Astrocyte (in vitro differentiated cells and primary cell): ENCODE measurements around the gene VAMP7. TPM values are rescaled to one million over a fixed set of nuclear protein-coding genes. Genes with fewer than 3 reads are reported as not detected.
"Not testable (repeated sequence)": the region's sequence is repeated elsewhere in the genome, so short reads cannot be mapped to it uniquely, and the experiment has no call there.

Experiments used
- DNase-seq: peaks from one replicate; pipeline ENCODE4 v3.0.0-alpha.2; 2010; ENCODE audit warnings: low read depth
- FAIRE-seq: peaks from 2 replicates; lab custom pipeline; 2011; peaks lifted over from hg19 to GRCh38; lab: Jason Lieb, UNC
- H2AFZ ChIP-seq: 2 replicates; pipeline ENCODE4 v1.6.0; 2012; ENCODE audit warnings: low read depth, low read length, inconsistent platforms
- H3K27ac ChIP-seq: 2 replicates; pipeline ENCODE4 v1.5.1; 2011; ENCODE audit warnings: low read depth, low read length, inconsistent platforms
- H3K27me3 ChIP-seq: 2 replicates; pipeline ENCODE4 v1.6.0; 2011; ENCODE audit warnings: low read length, inconsistent platforms; ENCODE audit not compliant: insufficient read depth
- H3K36me3 ChIP-seq: 2 replicates; pipeline ENCODE4 v1.5.1; 2011; ENCODE audit warnings: low read length, inconsistent platforms; ENCODE audit not compliant: insufficient read depth
- H3K4me1 ChIP-seq: 2 replicates; pipeline ENCODE4 v1.5.1; 2011; ENCODE audit warnings: low read length, inconsistent platforms; ENCODE audit not compliant: insufficient read depth
- H3K4me2 ChIP-seq: 2 replicates; pipeline ENCODE4 v1.6.0; 2012; ENCODE audit warnings: low read length, inconsistent platforms
- H3K4me3 ChIP-seq: 2 replicates; pipeline ENCODE4 v1.5.1; 2011; ENCODE audit warnings: low read depth, mild to moderate bottlenecking, low read length, inconsistent platforms; ENCODE audit not compliant: insufficient read depth
- H3K79me2 ChIP-seq: 2 replicates; pipeline ENCODE4 v1.6.0; 2012; ENCODE audit warnings: mild to moderate bottlenecking, low read length, inconsistent platforms; ENCODE audit not compliant: insufficient read depth
- H3K9ac ChIP-seq: 2 replicates; pipeline ENCODE4 v1.6.0; 2012; ENCODE audit warnings: mild to moderate bottlenecking, low read length, inconsistent platforms
- H3K9me3 ChIP-seq: 2 replicates; pipeline ENCODE4 v1.5.1; 2012; ENCODE audit warnings: low read depth, mild to moderate bottlenecking, low read length, inconsistent platforms; ENCODE audit not compliant: insufficient read depth
- H4K20me1 ChIP-seq: 2 replicates; pipeline ENCODE4 v1.6.0; 2012; ENCODE audit warnings: low read length, inconsistent platforms; ENCODE audit not compliant: insufficient read depth
- H3K27ac Mint-ChIP-seq: one replicate; pipeline ENCODE4 v1.8.0; 2021; ENCODE audit warnings: mild to moderate bottlenecking, mixed read lengths; ENCODE audit not compliant: unreplicated experiment
- H3K27me3 Mint-ChIP-seq: one replicate; pipeline ENCODE4 v1.8.0; 2021; ENCODE audit warnings: low read depth, mixed read lengths; ENCODE audit not compliant: unreplicated experiment
- H3K36me3 Mint-ChIP-seq: one replicate; pipeline ENCODE4 v1.8.0; 2021; ENCODE audit warnings: low read depth, mixed read lengths; ENCODE audit not compliant: unreplicated experiment
- H3K4me1 Mint-ChIP-seq: one replicate; pipeline ENCODE4 v1.8.0; 2021; ENCODE audit warnings: low read depth, mixed read lengths; ENCODE audit not compliant: unreplicated experiment
- H3K4me3 Mint-ChIP-seq: one replicate; pipeline ENCODE4 v1.8.0; 2021; ENCODE audit warnings: mild to moderate bottlenecking, moderate library complexity, mixed read lengths; ENCODE audit not compliant: unreplicated experiment
- H3K9me3 Mint-ChIP-seq: one replicate; pipeline ENCODE4 v1.8.0; 2021; ENCODE audit warnings: mild to moderate bottlenecking, mixed read lengths; ENCODE audit not compliant: unreplicated experiment
- CTCF ChIP-seq: IDR thresholded peaks from 2 replicates; pipeline ENCODE4 v1.5.1; 2011; ENCODE audit warnings: low read depth, mild to moderate bottlenecking, inconsistent platforms, low read length, moderate library complexity; ENCODE audit not compliant: insufficient read depth
- EZH2 ChIP-seq: IDR thresholded peaks from 2 replicates; pipeline ENCODE4 v1.6.1; 2012; ENCODE audit warnings: mild to moderate bottlenecking, low read length, inconsistent platforms; ENCODE audit not compliant: insufficient read depth
- total RNA-seq: library from RNA; stranded (reverse); gene quantifications from 2 replicates; pipeline ENCODE4 v1.2.1, GENCODE V29; 2021

Gene VAMP7
- total RNA-seq, 1 donor from 2014 or later = 49.0 TPM

- no peaks in the 10 kb centered on the region for H3K79me2 ChIP-seq
- H3K4me2 ChIP-seq = no peak overlapping the region
- H3K27me3 ChIP-seq = no peaks in the 10 kb centered on the region
- H3K27ac ChIP-seq = no peak overlapping the region
- Mint-ChIP-seq H3K36me3 (peaks cover 2% of the 10 kb centered on the region), H3K9me3 (peaks cover 2% of the 10 kb centered on the region), H3K27me3 (no peaks in the 10 kb centered on the region), H3K4me1 (no peaks in the 10 kb centered on the region), H3K4me3 (no peak overlapping the region), H3K27ac (no peak overlapping the region)
- H2AFZ ChIP-seq = no peak overlapping the region
- peaks cover 5% of the 10 kb centered on the region for H3K36me3 ChIP-seq
- H4K20me1 ChIP-seq = no peaks in the 10 kb centered on the region
- no peaks in the 10 kb centered on the region for H3K4me1 ChIP-seq
- FAIRE-seq (no peak), DNase-seq (no peak)
- H3K4me3 ChIP-seq = no peak overlapping the region
- TF ChIP-seq EZH2 (no peak), CTCF (no peak)
- no peak overlapping the region for H3K9ac ChIP-seq
- no peaks in the 10 kb centered on the region for H3K9me3 ChIP-seq
Measured at GRCh38 chrX:155900765-155901164, 19.6 kb downstream of the VAMP7 start.

GRCh38 chrX:155907661-155908060 lies 26.5 kb downstream of the VAMP7 start:
- not testable (repeated sequence) for H3K4me2 ChIP-seq, H3K79me2 ChIP-seq, H4K20me1 ChIP-seq, H3K36me3 Mint-ChIP-seq, H3K9me3 ChIP-seq, H3K27me3 ChIP-seq, DNase-seq, FAIRE-seq, H3K4me3 Mint-ChIP-seq, H3K36me3 ChIP-seq, H3K27ac Mint-ChIP-seq, H3K4me1 ChIP-seq, H3K4me1 Mint-ChIP-seq, H2AFZ ChIP-seq, H3K27me3 Mint-ChIP-seq, H3K9me3 Mint-ChIP-seq, H3K27ac ChIP-seq, H3K9ac ChIP-seq, H3K4me3 ChIP-seq

- no peak overlapping the region for H3K9ac ChIP-seq
- Mint-ChIP-seq H3K4me3 (no peak overlapping the region), H3K9me3 (peaks cover 2% of the 10 kb centered on the region), H3K36me3 (peaks cover 9% of the 10 kb centered on the region), H3K27me3 (no peaks in the 10 kb centered on the region), H3K27ac (no peak overlapping the region), H3K4me1 (no peaks in the 10 kb centered on the region)
- H2AFZ ChIP-seq = no peak overlapping the region
- no peaks in the 10 kb centered on the region for H3K4me1 ChIP-seq
- H3K27ac ChIP-seq = no peak overlapping the region
- DNase-seq (no peak), FAIRE-seq (no peak)
- H3K9me3 ChIP-seq = no peaks in the 10 kb centered on the region
- no peaks in the 10 kb centered on the region for H4K20me1 ChIP-seq
- H3K27me3 ChIP-seq = no peaks in the 10 kb centered on the region
- H3K4me2 ChIP-seq = no peak overlapping the region
- H3K36me3 ChIP-seq = no peaks in the 10 kb centered on the region
- H3K79me2 ChIP-seq = no peaks in the 10 kb centered on the region
- H3K4me3 ChIP-seq = no peak overlapping the region
- TF ChIP-seq EZH2 (no peak), CTCF (no peak)
Measured at GRCh38 chrX:155923200-155923599, 42.1 kb downstream of the VAMP7 start.

- not testable (repeated sequence) for H3K27ac ChIP-seq, H3K4me2 ChIP-seq, FAIRE-seq, H3K4me1 Mint-ChIP-seq, H3K9me3 ChIP-seq, DNase-seq, H3K36me3 ChIP-seq, H2AFZ ChIP-seq, H3K4me1 ChIP-seq, H3K79me2 ChIP-seq, H3K4me3 ChIP-seq, H3K9ac ChIP-seq, H3K4me3 Mint-ChIP-seq, H3K27me3 Mint-ChIP-seq, H3K27me3 ChIP-seq, H3K27ac Mint-ChIP-seq, H4K20me1 ChIP-seq
- Mint-ChIP-seq H3K36me3 (peaks cover 19% of the 10 kb centered on the region), H3K9me3 (peaks cover 17% of the 10 kb centered on the region)
Measured at GRCh38 chrX:155930852-155931618, 49.9 kb downstream of the VAMP7 start.
